ENCODE results near the gene CEP70.
"Not testable (repeated sequence)": the region's sequence is repeated elsewhere in the genome, so short reads cannot be mapped to it uniquely, and the experiment has no call there.

Gene CEP70

DNA sequence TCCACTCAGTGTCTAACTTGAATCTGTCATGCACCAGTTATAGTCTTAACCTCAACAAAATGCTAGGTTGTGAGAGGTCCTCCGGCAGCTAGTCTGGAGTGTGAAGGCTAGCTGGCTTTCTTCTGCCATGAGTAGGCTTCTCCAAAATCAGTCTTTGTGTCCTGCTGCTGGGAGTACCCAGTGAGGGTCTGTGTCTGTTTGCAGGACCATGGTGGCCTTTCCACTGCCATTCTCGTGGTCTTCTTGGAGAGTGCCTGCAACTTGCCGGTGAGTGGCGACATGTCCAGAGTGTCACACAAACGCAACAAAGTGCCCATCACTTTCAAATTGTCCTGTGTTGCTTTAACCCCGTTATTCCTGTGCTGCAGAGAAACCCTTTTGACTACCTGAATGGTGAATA, 125.6 kb downstream of the CEP70 start:
- no peak for DNase-seq

GRCh38 chr3:138467931-138468330, 126.1 kb downstream of the CEP70 start:
- no peak for DNase-seq

GRCh38 chr3:138465925-138466324, 128.1 kb downstream of the CEP70 start:
- no peak for DNase-seq

GRCh38 chr3:138465451-138465850, 128.6 kb downstream of the CEP70 start:
- DNase-seq = no peak

- DNase-seq = no peak
These were observed 129.6 kb downstream of the CEP70 start for GRCh38 chr3:138464491-138464860.

DNA sequence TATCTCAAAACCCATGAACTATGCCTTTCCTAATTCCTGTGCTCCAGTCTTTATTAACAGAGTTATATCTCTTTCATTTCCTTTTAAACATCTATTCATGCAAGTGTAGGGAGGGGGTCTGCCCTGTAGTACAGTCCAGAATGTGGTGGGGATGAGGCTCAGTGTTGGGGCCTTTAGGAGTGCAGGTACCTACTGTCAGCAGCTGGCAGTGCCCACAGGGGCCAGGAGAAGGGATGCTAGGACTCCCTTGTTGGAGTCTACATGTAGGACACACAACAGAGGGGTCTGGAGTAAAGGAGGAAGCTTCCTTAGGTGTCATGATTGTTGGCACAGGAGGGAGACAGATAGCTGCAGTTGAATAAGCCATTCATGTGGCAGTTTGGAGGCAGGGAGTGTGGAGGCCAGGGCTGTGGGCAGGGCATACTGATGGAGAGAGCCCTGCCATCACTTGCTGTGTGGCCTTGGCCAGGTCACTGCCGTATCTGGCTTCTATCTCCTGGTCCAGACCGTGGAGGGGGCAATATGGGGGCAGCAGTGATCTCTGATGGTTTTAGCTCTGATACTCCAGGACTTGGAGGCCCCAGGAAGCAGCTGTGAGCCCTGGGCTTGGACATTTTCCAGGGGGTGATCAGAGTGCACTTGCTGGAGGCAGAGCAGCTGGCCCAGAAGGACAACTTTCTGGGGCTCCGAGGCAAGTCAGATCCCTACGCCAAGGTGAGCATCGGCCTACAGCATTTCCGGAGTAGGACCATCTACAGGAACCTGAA, 130.2 kb downstream of the CEP70 start:
- no peak for DNase-seq

DNA sequence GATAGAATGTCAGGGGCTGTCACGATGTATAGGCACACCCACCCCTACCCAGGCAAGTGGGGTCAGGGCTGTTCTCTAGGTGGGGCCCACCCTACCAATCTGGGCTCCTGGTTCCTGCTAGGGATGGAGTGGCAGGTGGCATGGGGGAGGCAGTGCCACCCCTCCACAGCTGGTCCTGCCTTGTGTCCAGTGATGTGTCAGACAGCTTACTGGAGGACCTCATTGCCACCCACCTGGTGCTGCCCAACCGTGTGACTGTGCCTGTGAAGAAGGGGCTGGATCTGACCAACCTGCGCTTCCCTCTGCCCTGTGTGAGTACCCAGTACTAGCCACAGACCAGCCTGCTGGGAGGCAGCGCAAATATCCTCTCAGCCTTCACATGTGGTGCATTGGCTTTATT, 132.2 kb downstream of the CEP70 start:
- no peak for DNase-seq

GRCh38 chr3:138461246-138461645, 132.8 kb downstream of the CEP70 start:
- no peak for DNase-seq

DNA sequence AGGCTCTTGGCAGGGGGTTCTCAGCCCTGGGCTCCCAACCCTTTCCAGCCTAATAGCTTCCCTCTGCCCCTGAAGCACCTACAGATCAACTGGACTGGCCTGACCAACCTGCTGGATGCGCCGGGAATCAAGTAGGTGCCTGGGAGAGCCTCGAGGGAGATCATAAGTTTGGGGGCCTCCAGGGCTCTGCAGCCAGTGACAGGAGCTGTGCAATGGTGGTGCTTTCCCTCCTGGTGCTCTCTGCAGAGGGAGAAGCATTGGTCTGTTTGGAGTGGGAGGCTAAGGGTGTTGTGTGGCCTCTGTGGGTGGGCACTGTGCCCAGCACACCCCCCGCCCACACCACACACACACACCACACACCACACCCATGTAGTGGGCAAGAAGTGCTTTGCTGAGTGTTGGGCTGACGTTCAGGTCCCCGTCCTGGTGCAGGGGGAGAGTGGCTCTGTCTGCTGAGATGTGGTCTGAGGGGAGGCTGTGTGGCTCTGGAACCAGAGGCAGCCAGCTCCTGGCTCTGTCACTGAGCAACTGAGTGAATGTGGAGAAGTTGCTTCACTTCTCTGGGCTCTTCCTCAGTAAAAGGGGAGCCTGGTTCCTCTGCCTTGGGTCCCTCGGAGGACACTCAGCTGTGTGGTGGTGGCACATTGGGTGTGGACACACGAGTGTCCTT, 133.4 kb downstream of the CEP70 start:
- DNase-seq = no peak

- no peak for DNase-seq
These were observed 134.2 kb downstream of the CEP70 start for GRCh38 chr3:138459619-138460535.

GRCh38 chr3:138458774-138459499, 135.1 kb downstream of the CEP70 start:
- DNase-seq = no peak

- DNase-seq = no peak
These were observed 136.0 kb downstream of the CEP70 start for GRCh38 chr3:138457863-138458735.

DNA sequence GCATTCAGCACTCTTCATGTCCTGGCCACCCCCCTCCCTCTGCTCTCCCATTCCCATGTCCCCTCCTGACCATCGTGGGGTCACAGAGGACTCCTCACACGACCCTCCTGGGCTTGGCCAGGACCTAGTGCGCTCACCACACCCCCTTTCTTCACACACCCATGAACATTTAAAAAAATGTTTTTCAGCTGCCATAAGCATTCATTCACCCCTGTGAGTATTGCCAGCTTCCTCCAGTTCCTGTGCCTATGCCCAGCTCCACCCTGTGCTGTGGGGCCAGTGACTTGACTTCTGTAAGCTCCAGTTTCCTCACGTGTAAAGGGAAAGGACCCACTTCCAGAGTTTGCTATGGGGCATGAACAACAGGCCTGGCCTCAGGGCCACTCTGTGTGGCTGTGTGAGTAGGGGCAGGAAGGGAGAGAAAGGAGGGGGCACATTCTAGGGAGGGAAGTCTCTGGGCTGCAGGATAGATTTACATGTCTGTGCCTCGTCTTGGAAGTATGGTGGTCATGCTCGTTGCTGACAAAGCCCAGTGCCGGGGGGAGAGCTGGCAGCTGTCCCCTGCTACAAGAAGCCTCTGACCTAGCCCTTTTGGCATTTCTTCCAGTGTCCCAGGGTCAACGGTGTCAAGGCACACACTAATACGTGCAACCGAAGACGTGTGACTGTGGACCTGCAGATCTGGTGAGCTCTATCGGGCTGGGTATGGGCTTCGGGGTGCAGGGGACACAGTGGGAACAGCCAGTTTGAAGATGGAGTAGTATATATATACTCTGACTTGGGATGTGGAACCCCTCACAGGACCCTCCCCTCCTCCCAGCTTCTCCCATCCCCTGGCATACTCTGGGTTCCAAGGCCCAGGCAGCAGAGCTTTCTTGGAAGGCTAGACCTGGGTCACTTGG, 136.8 kb downstream of the CEP70 start:
- DNase-seq = no peak

DNA sequence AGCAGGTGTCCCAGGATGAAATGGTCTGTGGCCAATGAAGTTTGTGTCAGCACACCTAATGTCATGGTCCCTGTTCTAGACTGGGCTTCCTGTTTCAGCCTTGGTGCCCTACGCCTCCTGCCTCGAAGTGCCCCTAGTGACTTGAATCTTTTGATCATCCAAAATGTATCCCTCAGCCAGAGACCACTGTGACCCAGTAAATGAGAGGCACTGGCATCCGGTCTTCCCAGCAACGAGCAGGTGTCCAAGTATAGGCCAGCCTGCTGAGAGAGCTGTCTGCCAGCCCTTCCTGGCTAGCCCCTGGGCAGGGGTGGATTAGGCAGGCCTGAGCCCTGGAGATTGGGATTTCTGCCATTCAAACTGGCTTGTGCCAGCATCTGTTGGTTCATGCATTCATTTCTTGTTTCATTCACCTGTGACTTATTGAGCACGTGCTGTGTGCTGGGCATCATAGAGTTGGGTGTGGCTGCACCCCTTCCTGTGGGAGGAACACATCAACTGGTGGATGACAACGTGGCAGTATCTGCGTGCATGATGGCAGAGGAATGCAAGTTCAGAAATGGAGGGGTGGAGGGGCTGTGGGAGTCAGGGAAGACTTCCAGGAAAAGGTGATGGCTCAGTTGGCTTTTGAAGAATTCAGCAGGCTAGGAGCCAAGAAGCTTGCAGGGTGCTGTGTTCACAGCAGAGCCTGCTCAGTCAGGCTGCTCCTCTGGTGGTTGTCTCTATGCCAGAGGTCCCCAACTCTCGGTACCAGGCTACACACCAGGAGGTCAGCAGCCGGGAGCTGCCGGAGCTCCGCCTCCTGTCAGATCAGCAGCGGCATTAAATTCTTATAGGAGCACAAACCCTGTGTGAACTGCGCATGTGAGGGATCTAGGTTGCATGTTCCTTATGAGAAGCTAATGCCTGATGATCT, 138.0 kb downstream of the CEP70 start:
- no peak for DNase-seq

- DNase-seq = not testable (repeated sequence)
These were observed 140.1 kb downstream of the CEP70 start for GRCh38 chr3:138453940-138454339.

GRCh38 chr3:138452436-138452835, 141.6 kb downstream of the CEP70 start:
- no peak for DNase-seq

- no peak for DNase-seq
These were observed 142.4 kb downstream of the CEP70 start for GRCh38 chr3:138451595-138452162.

DNA sequence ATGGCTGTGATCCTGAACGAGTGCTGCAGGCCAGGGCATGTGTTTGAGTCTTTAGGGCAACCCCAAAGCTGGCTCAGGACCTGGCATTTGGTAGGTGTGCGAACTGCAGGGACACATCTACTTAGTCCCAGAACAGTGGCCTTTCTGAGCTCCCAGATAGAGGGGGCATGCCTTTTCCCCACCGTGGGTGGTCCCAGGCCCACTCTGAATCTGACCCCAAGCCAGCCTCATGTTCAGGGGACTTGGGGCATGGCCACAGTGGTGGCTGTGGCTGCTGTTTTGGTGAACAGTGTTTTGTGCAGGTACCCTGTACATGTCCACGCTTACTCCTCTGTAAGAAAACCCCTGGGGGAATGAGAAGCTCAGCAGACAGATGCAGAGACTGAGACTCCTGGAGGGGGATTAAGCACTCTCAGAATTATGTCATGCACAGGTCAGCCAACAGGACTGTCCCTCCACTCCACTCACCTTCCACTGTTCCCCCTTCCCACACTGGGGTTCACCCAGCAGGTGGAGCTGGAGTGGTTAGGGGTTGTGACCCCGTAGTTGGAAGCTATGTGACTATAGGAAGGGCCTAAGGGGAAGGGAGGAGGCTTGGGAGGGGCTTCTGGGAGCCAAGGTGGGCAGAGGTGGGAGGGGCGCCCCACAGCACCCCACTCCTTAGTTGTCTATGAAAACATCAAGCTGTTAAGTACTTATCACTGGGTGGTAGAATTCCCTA, 143.2 kb downstream of the CEP70 start:
- no peak for DNase-seq

DNA sequence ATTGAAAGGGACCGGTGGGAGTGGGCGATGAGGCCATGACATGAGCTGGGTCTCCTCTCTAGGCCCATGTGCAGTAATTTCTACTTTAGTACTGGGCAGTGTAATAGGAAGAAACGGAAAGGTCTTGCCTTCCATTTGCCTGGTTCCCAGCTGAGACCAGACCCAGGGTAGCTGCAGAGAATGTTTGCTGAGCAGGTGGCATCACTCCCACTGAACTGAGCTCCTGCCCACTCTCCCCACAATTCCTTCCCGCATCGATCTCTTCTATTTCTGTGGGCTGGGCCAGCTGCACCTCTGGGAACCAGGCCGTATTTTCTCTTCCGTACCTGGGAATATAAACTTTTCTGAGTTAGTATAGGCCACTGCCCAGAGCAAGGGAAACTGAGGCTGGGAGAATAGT, 143.9 kb downstream of the CEP70 start:
- no peak for DNase-seq

All from Kasumi-1 (cell line).